A673 (cell line): ENCODE data around the gene B3GALNT2.

Source experiments
- EZH2 ChIP-seq: fragments of 200-600 bp; sonication (generic); IDR thresholded peaks from 2 replicates; pipeline ENCODE4 v1.6.1; 2017; ENCODE audit warnings: borderline replicate concordance, low read depth, mild to moderate bottlenecking, mixed read lengths, antibody characterized with exemption, low read length; ENCODE audit not compliant: poor library complexity, severe bottlenecking
- TF ChIP-seq, protein P1 (sequence below): fragments of 300-800, 200-600 bp; sonication (generic); conservative IDR thresholded peaks from 2 replicates; pipeline ENCODE4 v1.5.1; 2017; ENCODE audit warnings: low read depth, mild to moderate bottlenecking, antibody characterized with exemption, low read length, moderate library complexity, mixed read lengths

DNA sequence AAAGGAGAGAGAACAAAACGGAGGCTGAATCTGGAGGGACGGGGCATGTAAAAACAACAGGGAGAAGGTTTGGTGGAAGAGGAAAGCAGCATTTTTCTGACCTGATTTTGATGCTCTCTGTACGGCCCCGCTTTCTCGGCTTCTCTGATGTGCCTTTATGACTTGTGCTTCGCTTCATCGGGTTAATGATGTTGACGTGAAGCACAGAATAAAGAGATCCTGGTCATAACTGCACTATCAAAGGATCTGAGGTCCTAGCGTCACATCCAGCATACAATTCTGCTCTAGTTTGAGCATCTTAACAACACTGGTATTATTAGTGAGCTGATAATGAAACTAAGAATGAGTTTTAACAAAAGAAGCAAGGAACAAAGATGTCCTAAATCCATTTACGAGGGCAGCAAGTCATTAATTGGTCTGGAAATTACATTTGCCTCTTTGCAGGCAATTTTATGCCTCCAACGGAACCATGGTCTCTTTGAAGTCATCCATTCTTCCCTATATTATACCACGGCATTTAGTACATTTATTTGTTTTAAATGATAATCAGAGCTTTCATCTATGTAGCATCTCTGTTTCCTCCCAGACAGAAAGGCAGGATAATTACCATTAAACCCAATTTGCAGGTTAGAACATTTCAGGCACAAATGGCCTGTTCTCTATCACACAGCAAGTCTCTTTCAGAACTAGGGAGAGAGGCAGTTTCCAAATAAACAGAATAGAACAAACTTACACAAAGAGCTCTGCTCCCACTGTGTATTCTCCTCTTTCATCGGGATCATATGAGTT, 45.3 kb upstream of the B3GALNT2 start:
- TF ChIP-seq, protein P1, sequence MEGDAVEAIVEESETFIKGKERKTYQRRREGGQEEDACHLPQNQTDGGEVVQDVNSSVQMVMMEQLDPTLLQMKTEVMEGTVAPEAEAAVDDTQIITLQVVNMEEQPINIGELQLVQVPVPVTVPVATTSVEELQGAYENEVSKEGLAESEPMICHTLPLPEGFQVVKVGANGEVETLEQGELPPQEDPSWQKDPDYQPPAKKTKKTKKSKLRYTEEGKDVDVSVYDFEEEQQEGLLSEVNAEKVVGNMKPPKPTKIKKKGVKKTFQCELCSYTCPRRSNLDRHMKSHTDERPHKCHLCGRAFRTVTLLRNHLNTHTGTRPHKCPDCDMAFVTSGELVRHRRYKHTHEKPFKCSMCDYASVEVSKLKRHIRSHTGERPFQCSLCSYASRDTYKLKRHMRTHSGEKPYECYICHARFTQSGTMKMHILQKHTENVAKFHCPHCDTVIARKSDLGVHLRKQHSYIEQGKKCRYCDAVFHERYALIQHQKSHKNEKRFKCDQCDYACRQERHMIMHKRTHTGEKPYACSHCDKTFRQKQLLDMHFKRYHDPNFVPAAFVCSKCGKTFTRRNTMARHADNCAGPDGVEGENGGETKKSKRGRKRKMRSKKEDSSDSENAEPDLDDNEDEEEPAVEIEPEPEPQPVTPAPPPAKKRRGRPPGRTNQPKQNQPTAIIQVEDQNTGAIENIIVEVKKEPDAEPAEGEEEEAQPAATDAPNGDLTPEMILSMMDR, result no peak
- no peak for TF ChIP-seq EZH2
